HCT116 (cell line): ENCODE data around the gene FFAR1. TPM values are rescaled to one million over a fixed set of nuclear protein-coding genes. Genes with fewer than 3 reads are reported as not detected.
A peak's percentile ranks its signal among the peaks of the same experiment; 100 is the strongest.

Source experiments
- ATAC-seq: fragments of 200-7000 bp; cut with Tn5 transposase; 2 replicates; pipeline ENCODE4 v1.9.1; 2020; ENCODE audit warnings: mild to moderate bottlenecking, moderate library complexity
- BruUV-seq: library from RNA; stranded (reverse); fragments of 400-500 nt; replicated peaks from 2 replicates; lab custom pipeline; 2021; lab: Mats Ljungman, UMichigan
- CTCF ChIA-PET: fragments of 300-600 bp; sonication (Branson Sonifier 250); formaldehyde crosslinking; loops from one replicate; lab custom pipeline; 2021; ENCODE audit warnings: antibody characterized with exemption; lab: Charles Lee
- POLR2A ChIA-PET: fragments of 300-600, 350-600 bp; sonication (Branson Sonifier 250); formaldehyde crosslinking; loops from one replicate; lab custom pipeline; 2021; ENCODE audit warnings: antibody characterized with exemption; lab: Charles Lee
- RAD21 ChIA-PET, 2 experiments: fragments of 300-600 bp; sonication (Branson Sonifier 250); formaldehyde crosslinking; loops; one replicate each; lab custom pipeline; 2023; ENCODE audit warnings: low total read pairs in 2 of 2; ENCODE audit not compliant: uncharacterized antibody in 2 of 2, unreplicated experiment in 2 of 2, low non-redundant PET in 1 of 2; lab: Charles Lee
- DNase-seq: peaks from one replicate; pipeline ENCODE4 v3.0.0-alpha.2; 2010; ENCODE audit warnings: low read depth, low spot score
- H2AFZ ChIP-seq: fragments of 200-600 bp; shearing (Covaris generic), sonication (generic); 2 replicates; pipeline ENCODE4 v1.6.1; 2017; ENCODE audit warnings: low read depth, mixed run types, mixed read lengths, antibody characterized with exemption, low read length; ENCODE audit not compliant: poor library complexity, severe bottlenecking
- H3K27ac ChIP-seq: 2 replicates; pipeline ENCODE4 v1.5.1; 2012; ENCODE audit warnings: low read depth, low read length
- H3K27me3 ChIP-seq: fragments of 200-600 bp; sonication (generic); 2 replicates; pipeline ENCODE4 v1.6.1; 2016; ENCODE audit warnings: mixed run types, low read length, mixed read lengths; ENCODE audit not compliant: insufficient read depth
- H3K36me3 ChIP-seq, 2 experiments: fragments of 200-500 bp in 1 of 2; fragments of 200-600 bp in 1 of 2; sonication (Bioruptor generic) in 1 of 2; sonication (generic) in 1 of 2; 2 replicates each; pipeline versions ENCODE4 v1.5.1 to v1.6.1; 2014 to 2016; ENCODE audit warnings: low read length in 2 of 2, inconsistent platforms in 1 of 2, mixed read lengths in 1 of 2, mixed run types in 1 of 2; ENCODE audit not compliant: insufficient read depth in 2 of 2, control insufficient read depth in 1 of 2
- H3K4me1 ChIP-seq, 2 experiments: fragments of 200-600 bp in 1 of 2; sonication (generic) in 1 of 2; 2 replicates each; pipeline versions ENCODE4 v1.5.1 to v1.6.1; 2012 to 2017; ENCODE audit warnings: low read length in 2 of 2, inconsistent platforms in 1 of 2, mild to moderate bottlenecking in 1 of 2, mixed read lengths in 1 of 2, mixed run types in 1 of 2, moderate library complexity in 1 of 2; ENCODE audit not compliant: insufficient read depth in 2 of 2, control insufficient read depth in 1 of 2
- H3K4me2 ChIP-seq: fragments of 200-600 bp; sonication (generic); 2 replicates; pipeline ENCODE4 v1.6.1; 2017; ENCODE audit warnings: mixed run types, low read length, mixed read lengths
- H3K4me3 ChIP-seq, 2 experiments: fragments of 200-600 bp in 1 of 2; sonication (generic) in 1 of 2; replicated peaks in 1 of 2; 2 replicates each; pipeline ENCODE4 v1.5.1; 2011 to 2016; ENCODE audit warnings: low read length in 2 of 2, control low read depth in 1 of 2, low read depth in 1 of 2, mild to moderate bottlenecking in 1 of 2, mixed read lengths in 1 of 2, mixed run types in 1 of 2
- H3K79me2 ChIP-seq: fragments of 200-600 bp; sonication (generic); 2 replicates; pipeline ENCODE4 v1.6.1; 2017; ENCODE audit warnings: mild to moderate bottlenecking, mixed run types, low read length, moderate library complexity, mixed read lengths; ENCODE audit not compliant: insufficient read depth
- H3K9ac ChIP-seq: fragments of 200-600 bp; sonication (generic); 2 replicates; pipeline ENCODE4 v1.6.1; 2016; ENCODE audit warnings: low read length, mixed read lengths
- H3K9me2 ChIP-seq: fragments of 200-600 bp; sonication (generic), shearing (Covaris generic); 2 replicates; pipeline ENCODE4 v1.6.1; 2017; ENCODE audit warnings: mixed run types, mild to moderate bottlenecking, moderate library complexity; ENCODE audit not compliant: insufficient read depth
- H3K9me3 ChIP-seq, 2 experiments: fragments of 200-500 bp in 1 of 2; fragments of 200-600 bp in 1 of 2; sonication (Bioruptor generic) in 1 of 2; sonication (generic) in 1 of 2; 2 replicates each; pipeline ENCODE4 v1.6.1; 2014 to 2017; ENCODE audit warnings: low read length in 2 of 2, mixed read lengths in 2 of 2, inconsistent platforms in 1 of 2, low read depth in 1 of 2, mild to moderate bottlenecking in 1 of 2, mixed run types in 1 of 2, moderate library complexity in 1 of 2; ENCODE audit not compliant: control insufficient read depth in 1 of 2, insufficient read depth in 1 of 2
- H4K20me1 ChIP-seq: fragments of 200-600 bp; sonication (generic), shearing (Covaris generic); 2 replicates; pipeline ENCODE4 v1.6.1; 2017; ENCODE audit warnings: mixed run types, mild to moderate bottlenecking, moderate library complexity; ENCODE audit not compliant: insufficient read depth
- ELF1 ChIP-seq: IDR thresholded peaks from 2 replicates; pipeline ENCODE4 v1.6.1; 2012; ENCODE audit warnings: low read depth, borderline replicate concordance
- EZH2phosphoT487 ChIP-seq: fragments of 200-600 bp; IDR thresholded peaks from 2 replicates; pipeline ENCODE4 v1.6.1; 2018; ENCODE audit warnings: antibody characterized with exemption, borderline replicate concordance
- MAX ChIP-seq: IDR thresholded peaks from 2 replicates; pipeline ENCODE4 v1.6.1; 2012
- POLR2A ChIP-seq: IDR thresholded peaks from 2 replicates; pipeline ENCODE4 v1.7.0; 2011; ENCODE audit warnings: borderline replicate concordance; ENCODE audit not compliant: insufficient read depth, insufficient read length; ENCODE audit errors: extremely low read depth
- RAD21 ChIP-seq: IDR thresholded peaks from 2 replicates; pipeline ENCODE4 v1.6.1; 2012; ENCODE audit warnings: low read depth, mild to moderate bottlenecking
- SRF ChIP-seq: IDR thresholded peaks from 2 replicates; pipeline ENCODE4 v1.6.1; 2012; ENCODE audit warnings: low read depth
- TCF7L2 ChIP-seq: IDR thresholded peaks from 2 replicates; pipeline ENCODE4 v1.7.0; 2011; ENCODE audit warnings: borderline replicate concordance, inconsistent platforms; ENCODE audit not compliant: insufficient read depth, insufficient read length; ENCODE audit errors: extremely low read depth
- YY1 ChIP-seq: IDR thresholded peaks from 2 replicates; pipeline ENCODE4 v1.6.1; 2011; ENCODE audit warnings: low read length, low read depth, moderate library complexity, mild to moderate bottlenecking; ENCODE audit not compliant: insufficient replicate concordance; ENCODE audit errors: extremely low read depth
- ZNF274 ChIP-seq: fragments of 200-500 bp; sonication (Bioruptor generic); IDR thresholded peaks from 2 replicates; pipeline ENCODE4 v1.6.1; 2014; ENCODE audit warnings: mild to moderate bottlenecking, low read depth, low read length, inconsistent platforms
- intact Hi-C: fragments of 100-400 bp; cut with micrococcal nuclease; formaldehyde crosslinking; loops from 2 replicates; pipeline ENCODE4 v1.10.0; 2022
- total RNA-seq: library from RNA; stranded (reverse); gene quantifications from one replicate; pipeline ENCODE4 v1.2.1, GENCODE V29; 2021; ENCODE audit not compliant: unreplicated experiment
- TF ChIP-seq, protein P1 (sequence below): IDR thresholded peaks from 2 replicates; pipeline ENCODE4 v1.6.1; 2012; ENCODE audit warnings: low read depth
- TF ChIP-seq, protein P2 (sequence below), 3 experiments: fragments of 200-600 bp in 1 of 3; sonication (generic) in 1 of 3; IDR thresholded peaks in 2 of 3; conservative IDR thresholded peaks in 1 of 3; 2 replicates each; pipeline ENCODE4 v1.5.1; 2012 to 2017; ENCODE audit warnings: low read depth in 2 of 3, low read length in 2 of 3, antibody characterized with exemption in 1 of 3, borderline replicate concordance in 1 of 3, control low read depth in 1 of 3, mild to moderate bottlenecking in 1 of 3, mixed read lengths in 1 of 3, mixed run types in 1 of 3, moderate library complexity in 1 of 3; ENCODE audit not compliant: insufficient read depth in 1 of 3

FFAR1 gene
- total RNA-seq, 1 experiment from 2014 or later: not detected

DNA sequence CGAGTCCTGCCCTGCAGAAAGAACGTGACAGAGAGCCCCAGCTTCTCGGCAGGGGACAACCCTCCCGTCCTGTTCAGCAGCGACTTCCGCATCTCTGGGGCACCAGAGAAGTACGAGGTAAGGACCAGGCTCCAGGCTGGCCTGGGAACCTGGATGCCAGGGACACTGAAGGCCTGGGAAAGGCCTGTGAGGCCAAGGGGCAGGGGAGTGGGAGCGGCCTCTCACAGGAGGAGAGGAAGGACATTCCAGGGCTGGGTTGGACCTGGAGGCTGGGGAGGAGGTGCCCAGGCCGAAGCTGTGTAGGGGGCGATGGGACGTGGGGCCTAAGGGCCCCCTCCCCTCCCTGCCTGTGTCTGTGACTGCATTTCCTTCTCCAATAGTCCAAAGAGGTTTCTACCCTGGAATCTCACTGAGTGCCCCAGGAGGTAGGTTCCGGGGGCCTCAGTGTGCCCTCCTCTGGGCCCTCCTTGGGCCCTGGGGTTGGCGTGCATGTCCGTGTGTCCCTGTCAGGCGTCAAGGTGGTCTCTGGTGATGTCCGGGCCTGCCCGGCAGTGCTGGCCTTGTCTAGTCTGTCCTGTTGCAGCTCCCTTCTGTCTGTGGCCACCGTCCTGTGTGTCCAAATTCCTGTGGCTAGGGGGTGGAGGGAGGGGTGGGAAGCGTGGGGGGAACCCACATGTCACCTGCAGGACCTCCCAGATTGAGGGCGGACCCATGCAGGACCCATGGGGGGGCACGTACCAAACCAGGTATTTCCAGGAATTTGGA, 35.6 kb upstream of the FFAR1 start:
- Histone ChIP-seq H3K9ac (no peak overlapping the region), H3K36me3 (no peaks in the 10 kb centered on the region), H2AFZ (no peak overlapping the region), H3K79me2 (no peaks in the 10 kb centered on the region), H3K9me2 (no peaks in the 10 kb centered on the region), H3K4me2 (no peak overlapping the region), H3K27ac (no peak overlapping the region), H3K4me3 (no peak overlapping the region), H4K20me1 (no peaks in the 10 kb centered on the region), H3K27me3 (no peaks in the 10 kb centered on the region), H3K4me1 (peaks cover 8 to 31% of the 10 kb centered on the region in 2 experiments; a peak in 3 of 4 replicates), H3K9me3 (no peaks in the 10 kb centered on the region)
- BruUV-seq: no TSS peak
- no peak for ATAC-seq
- TF ChIP-seq MAX (no peak), EZH2phosphoT487 (no peak)
- ChIA-PET POLR2A (no interaction called here), CTCF (interaction anchor here (1.1 kb wide), 1 partner anchor 16 kb away, joined by 3 read pairs; no protein-coding TSS in a partner anchor), RAD21 (no interaction called here)
- no peak for DNase-seq
- intact Hi-C loops: no loop called here

DNA sequence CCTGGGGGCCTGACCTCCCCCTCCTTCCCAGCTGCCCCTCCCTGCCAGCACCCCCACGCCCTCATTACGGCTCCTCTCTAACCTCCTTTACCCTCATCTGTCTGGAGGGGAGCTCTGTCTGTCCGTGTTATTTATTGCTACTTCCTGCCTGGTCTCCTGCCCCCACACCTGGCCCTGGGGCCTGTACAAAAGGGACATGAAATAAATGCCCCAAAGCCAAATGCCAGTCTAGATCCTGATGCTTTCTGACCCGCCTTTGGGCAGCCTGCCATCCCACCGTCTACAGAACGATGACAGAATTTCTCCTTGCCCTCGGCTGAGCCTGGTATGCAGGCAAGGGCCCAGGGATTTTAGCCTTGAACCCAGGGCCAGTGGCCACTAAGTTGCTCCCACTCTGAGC, 34.1 kb upstream of the FFAR1 start:
- H3K9me3 ChIP-seq: no peaks in the 10 kb centered on the region
- BruUV-seq: no TSS peak
- ChIA-PET CTCF (interaction anchor here (1.1 kb wide), 1 partner anchor 15 kb away, joined by 3 read pairs; no protein-coding TSS in a partner anchor), RAD21 (no interaction called here), POLR2A (no interaction called here)
- no peak overlapping the region for H3K4me3 ChIP-seq
- H3K9ac ChIP-seq: no peak overlapping the region
- no peaks in the 10 kb centered on the region for H3K27me3 ChIP-seq
- ATAC-seq (0 out of 2 replicates have a peak, but pooled peaks have one; percentile 15), DNase-seq (no peak)
- H4K20me1 ChIP-seq: no peaks in the 10 kb centered on the region
- intact Hi-C loops: no loop called here
- no peaks in the 10 kb centered on the region for H3K9me2 ChIP-seq
- H3K4me2 ChIP-seq: peak overlapping the region; percentile 37
- no peak overlapping the region for H3K27ac ChIP-seq
- peaks cover 11 to 45% of the 10 kb centered on the region in 2 experiments for H3K4me1 ChIP-seq
- no peak overlapping the region for H2AFZ ChIP-seq
- no peaks in the 10 kb centered on the region for H3K79me2 ChIP-seq
- H3K36me3 ChIP-seq: no peaks in the 10 kb centered on the region
- TF ChIP-seq YY1 (no peak), ELF1 (no peak), POLR2A (no peak), RAD21 (no peak), TCF7L2 (no peak), ZNF274 (no peak), SRF (no peak)
- TF ChIP-seq, protein P1, sequence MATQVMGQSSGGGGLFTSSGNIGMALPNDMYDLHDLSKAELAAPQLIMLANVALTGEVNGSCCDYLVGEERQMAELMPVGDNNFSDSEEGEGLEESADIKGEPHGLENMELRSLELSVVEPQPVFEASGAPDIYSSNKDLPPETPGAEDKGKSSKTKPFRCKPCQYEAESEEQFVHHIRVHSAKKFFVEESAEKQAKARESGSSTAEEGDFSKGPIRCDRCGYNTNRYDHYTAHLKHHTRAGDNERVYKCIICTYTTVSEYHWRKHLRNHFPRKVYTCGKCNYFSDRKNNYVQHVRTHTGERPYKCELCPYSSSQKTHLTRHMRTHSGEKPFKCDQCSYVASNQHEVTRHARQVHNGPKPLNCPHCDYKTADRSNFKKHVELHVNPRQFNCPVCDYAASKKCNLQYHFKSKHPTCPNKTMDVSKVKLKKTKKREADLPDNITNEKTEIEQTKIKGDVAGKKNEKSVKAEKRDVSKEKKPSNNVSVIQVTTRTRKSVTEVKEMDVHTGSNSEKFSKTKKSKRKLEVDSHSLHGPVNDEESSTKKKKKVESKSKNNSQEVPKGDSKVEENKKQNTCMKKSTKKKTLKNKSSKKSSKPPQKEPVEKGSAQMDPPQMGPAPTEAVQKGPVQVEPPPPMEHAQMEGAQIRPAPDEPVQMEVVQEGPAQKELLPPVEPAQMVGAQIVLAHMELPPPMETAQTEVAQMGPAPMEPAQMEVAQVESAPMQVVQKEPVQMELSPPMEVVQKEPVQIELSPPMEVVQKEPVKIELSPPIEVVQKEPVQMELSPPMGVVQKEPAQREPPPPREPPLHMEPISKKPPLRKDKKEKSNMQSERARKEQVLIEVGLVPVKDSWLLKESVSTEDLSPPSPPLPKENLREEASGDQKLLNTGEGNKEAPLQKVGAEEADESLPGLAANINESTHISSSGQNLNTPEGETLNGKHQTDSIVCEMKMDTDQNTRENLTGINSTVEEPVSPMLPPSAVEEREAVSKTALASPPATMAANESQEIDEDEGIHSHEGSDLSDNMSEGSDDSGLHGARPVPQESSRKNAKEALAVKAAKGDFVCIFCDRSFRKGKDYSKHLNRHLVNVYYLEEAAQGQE: no peak
- TF ChIP-seq, protein P2, sequence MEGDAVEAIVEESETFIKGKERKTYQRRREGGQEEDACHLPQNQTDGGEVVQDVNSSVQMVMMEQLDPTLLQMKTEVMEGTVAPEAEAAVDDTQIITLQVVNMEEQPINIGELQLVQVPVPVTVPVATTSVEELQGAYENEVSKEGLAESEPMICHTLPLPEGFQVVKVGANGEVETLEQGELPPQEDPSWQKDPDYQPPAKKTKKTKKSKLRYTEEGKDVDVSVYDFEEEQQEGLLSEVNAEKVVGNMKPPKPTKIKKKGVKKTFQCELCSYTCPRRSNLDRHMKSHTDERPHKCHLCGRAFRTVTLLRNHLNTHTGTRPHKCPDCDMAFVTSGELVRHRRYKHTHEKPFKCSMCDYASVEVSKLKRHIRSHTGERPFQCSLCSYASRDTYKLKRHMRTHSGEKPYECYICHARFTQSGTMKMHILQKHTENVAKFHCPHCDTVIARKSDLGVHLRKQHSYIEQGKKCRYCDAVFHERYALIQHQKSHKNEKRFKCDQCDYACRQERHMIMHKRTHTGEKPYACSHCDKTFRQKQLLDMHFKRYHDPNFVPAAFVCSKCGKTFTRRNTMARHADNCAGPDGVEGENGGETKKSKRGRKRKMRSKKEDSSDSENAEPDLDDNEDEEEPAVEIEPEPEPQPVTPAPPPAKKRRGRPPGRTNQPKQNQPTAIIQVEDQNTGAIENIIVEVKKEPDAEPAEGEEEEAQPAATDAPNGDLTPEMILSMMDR (IDR thresholded peaks at IDR 0.05 in 2 of 3, conservative IDR thresholded peaks at IDR 0.05 in 1 of 3; ENCODE audit: borderline replicate concordance in 1 of 3, insufficient read depth in 1 of 3, low read depth in 2 of 3, low read length in 2 of 3): no peak
